Measurements from ENCODE around the gene MON1B.
"Not testable (repeated sequence)": the region's sequence is repeated elsewhere in the genome, so short reads cannot be mapped to it uniquely, and the experiment has no call there.

Gene MON1B

GRCh38 chr16:77190478-77191258, at the start of gene MON1B:
Gene MON1B (plus strand): TSS chr16:77191190. CDS start chr16:77191486, 296 bp downstream.
- FAIRE-seq, result peak; percentile 95

GRCh38 chr16:77143364-77143763, 47.6 kb upstream of the MON1B start:
- FAIRE-seq, result no peak

GRCh38 chr16:77148121-77148520, 42.9 kb upstream of the MON1B start:
- FAIRE-seq, result no peak

GRCh38 chr16:77157346-77158058, 33.5 kb upstream of the MON1B start:
- no peak for FAIRE-seq

GRCh38 chr16:77158293-77158692, 32.7 kb upstream of the MON1B start:
- FAIRE-seq, result no peak

GRCh38 chr16:77165006-77165405, 26.0 kb upstream of the MON1B start:
- FAIRE-seq, result no peak

GRCh38 chr16:77165536-77166236, 25.3 kb upstream of the MON1B start:
- not testable (repeated sequence) for FAIRE-seq

- FAIRE-seq, result no peak
These were observed 24.3 kb upstream of the MON1B start for GRCh38 chr16:77166726-77167125.

- FAIRE-seq, result no peak
These were observed 22.1 kb upstream of the MON1B start for GRCh38 chr16:77168901-77169300.

GRCh38 chr16:77169650-77170236, 21.2 kb upstream of the MON1B start:
- no peak for FAIRE-seq

- FAIRE-seq, result no peak
These were observed 20.2 kb upstream of the MON1B start for GRCh38 chr16:77170805-77171204.

- FAIRE-seq, result no peak
These were observed 19.0 kb upstream of the MON1B start for GRCh38 chr16:77171745-77172635.

- no peak for FAIRE-seq
These were observed 18.0 kb upstream of the MON1B start for GRCh38 chr16:77172951-77173350.

GRCh38 chr16:77183137-77183536, 7.9 kb upstream of the MON1B start:
- no peak for FAIRE-seq

- peak; percentile 31 for FAIRE-seq
These were observed 4.7 kb upstream of the MON1B start for GRCh38 chr16:77186298-77186697.

GRCh38 chr16:77190190-77190477, 856 bp upstream of the MON1B start:
- FAIRE-seq, result no peak

- no peak for FAIRE-seq
These were observed 424 bp downstream of the MON1B start for GRCh38 chr16:77191259-77191969.

- FAIRE-seq, result no peak
These were observed 2.4 kb downstream of the MON1B start for GRCh38 chr16:77193377-77193776.

- no peak for FAIRE-seq
These were observed 3.6 kb downstream of the MON1B start for GRCh38 chr16:77194295-77195231.

GRCh38 chr16:77195411-77195810, 4.4 kb downstream of the MON1B start:
- FAIRE-seq, result no peak
